GM12801 (cell line): Measurements from ENCODE around the gene IL17RC.

Source experiments
- CTCF ChIP-seq: IDR thresholded peaks from one replicate; pipeline ENCODE4 v1.5.1; 2011; ENCODE audit warnings: control low read depth; ENCODE audit not compliant: insufficient read length; ENCODE audit errors: extremely low read depth

The IL17RC gene

DNA sequence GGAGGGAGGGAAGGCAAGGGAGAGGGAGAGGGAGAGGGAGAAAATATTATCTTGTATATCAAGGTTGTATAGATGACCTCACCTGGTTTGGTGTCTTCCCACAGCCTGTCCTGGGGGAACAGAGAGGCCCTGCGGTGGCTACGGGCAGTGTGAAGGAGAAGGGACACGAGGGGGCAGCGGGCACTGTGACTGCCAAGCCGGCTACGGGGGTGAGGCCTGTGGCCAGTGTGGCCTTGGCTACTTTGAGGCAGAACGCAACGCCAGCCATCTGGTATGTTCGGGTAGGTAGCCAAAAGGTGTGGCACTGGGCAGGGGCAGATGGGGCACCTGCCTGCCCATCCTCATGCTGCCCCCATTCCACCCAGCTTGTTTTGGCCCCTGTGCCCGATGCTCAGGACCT, 23.8 kb downstream of the IL17RC start:
- TF ChIP-seq CTCF, result no peak

DNA sequence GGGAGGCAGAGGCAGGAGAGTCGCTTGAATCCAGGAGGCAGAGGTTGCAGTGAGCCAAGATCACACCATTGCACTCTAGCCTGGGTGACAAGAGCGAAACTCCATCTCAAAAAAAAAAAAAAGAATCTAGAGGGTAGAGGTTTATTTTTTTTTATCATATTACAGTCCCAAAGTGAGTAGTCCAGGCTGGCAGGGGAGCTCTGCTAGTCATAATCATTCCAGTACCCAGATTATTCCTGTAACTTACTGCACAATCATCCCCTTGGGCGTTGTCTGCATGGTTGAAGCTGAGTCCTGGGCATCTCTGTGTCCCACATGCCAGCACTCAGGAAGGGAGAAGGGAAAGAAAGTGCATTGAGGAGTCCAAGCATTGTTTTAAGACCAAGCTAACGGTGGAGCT, 25.3 kb downstream of the IL17RC start:
- no peak for TF ChIP-seq CTCF

GRCh38 chr3:9942934-9943690, 26.2 kb downstream of the IL17RC start:
- no peak for TF ChIP-seq CTCF

- no peak for TF ChIP-seq CTCF
Observed at GRCh38 chr3:9944271-9944670, 27.4 kb downstream of the IL17RC start.

GRCh38 chr3:9945358-9945757, 28.5 kb downstream of the IL17RC start:
- TF ChIP-seq CTCF, result no peak

DNA sequence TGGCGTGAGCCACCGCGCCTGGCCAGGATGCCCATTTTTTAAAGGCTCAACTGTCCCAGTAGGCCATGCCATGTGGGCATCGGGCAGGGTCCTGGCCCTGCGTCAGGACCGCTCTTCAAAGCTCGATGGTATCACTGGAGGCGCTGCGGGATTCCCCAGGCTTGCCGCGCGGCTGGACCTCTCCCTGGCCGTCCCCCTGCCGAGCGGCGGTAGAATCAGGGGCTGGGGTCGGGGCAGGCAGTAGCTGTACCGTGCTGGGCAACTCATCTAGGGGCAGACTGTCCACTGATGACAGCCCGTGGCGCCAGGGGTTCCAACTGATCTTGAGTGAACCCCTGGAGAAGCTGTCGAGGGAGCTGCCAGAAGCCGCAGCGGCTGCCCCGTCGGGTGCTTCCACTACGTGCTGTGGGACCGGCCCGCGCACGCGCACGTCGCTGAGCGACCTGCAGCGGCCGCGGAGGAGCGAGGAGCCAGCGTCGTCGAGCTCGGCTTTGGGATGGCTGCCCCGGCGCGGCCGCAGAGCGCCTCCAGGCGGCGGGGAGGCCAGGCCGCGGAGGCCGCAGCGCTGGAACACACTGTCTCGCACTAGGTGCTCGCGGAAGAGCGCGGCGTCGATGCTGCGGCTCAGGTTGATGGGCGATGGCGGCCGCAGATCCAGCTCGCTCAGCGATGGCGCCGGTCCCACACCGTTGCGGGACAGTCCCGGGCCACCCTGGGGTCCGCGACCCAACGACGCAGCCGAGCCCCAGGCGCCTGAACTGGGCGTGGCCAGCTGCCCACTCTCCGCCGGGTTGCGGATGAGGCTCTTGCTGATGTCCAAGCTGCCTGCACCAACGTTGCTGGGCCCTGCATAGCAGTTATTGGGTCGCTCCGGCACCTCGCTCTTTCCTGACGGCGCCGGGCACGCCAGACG, 29.5 kb downstream of the IL17RC start:
- TF ChIP-seq CTCF, result no peak
